Measurements from ENCODE around the gene RABGAP1. TPM values are rescaled to one million over a fixed set of nuclear protein-coding genes. Genes with fewer than 3 reads are reported as not detected.

The RABGAP1 gene
- total and polyA plus RNA-seq, 9 donors = 27.1 to 64.8 (median 59.0) TPM

DNA sequence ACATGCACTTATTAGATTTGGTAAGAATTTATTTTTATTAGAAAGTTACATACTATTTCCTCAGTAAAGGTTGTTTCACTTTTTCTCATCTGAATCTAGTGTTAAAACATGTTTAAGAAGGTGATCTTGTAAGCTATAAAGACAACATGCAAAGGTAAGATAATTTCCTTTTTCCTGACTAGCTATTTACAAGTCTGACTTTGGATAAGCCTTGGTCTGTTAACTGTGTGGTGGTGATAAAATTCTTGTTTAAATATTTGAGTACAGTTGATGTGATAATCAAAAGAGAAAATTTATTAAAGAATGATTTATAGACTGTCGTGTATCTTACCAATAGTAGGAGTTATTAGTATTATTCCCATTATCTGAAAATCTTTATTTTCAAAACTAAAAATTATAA, 55.8 kb downstream of the RABGAP1 start:
- Histone ChIP-seq H3K4me1 (ENCODE audit: insufficient read depth) (no peaks in the 10 kb centered on the region), H3K27me3 (no peaks in the 10 kb centered on the region), H3K9me3 (no peaks in the 10 kb centered on the region), H3K27ac (no peak overlapping the region), H3K36me3 (no peaks in the 10 kb centered on the region), H3K4me3 (no peak overlapping the region)
- TF ChIP-seq, protein P1, sequence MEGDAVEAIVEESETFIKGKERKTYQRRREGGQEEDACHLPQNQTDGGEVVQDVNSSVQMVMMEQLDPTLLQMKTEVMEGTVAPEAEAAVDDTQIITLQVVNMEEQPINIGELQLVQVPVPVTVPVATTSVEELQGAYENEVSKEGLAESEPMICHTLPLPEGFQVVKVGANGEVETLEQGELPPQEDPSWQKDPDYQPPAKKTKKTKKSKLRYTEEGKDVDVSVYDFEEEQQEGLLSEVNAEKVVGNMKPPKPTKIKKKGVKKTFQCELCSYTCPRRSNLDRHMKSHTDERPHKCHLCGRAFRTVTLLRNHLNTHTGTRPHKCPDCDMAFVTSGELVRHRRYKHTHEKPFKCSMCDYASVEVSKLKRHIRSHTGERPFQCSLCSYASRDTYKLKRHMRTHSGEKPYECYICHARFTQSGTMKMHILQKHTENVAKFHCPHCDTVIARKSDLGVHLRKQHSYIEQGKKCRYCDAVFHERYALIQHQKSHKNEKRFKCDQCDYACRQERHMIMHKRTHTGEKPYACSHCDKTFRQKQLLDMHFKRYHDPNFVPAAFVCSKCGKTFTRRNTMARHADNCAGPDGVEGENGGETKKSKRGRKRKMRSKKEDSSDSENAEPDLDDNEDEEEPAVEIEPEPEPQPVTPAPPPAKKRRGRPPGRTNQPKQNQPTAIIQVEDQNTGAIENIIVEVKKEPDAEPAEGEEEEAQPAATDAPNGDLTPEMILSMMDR (IDR thresholded peaks at IDR 0.05) = no peak
- TF ChIP-seq POLR2A (IDR thresholded peaks at IDR 0.05) (no peak), EP300 (IDR thresholded peaks at IDR 0.05) (no peak)
- WGBS, 3 donors = 84 to 88% (median 87%) methylated on average over 1 of the region's 1 CpG
- no peak for DNase-seq
- intact Hi-C loops (cut with DNase I) = loop anchor here in 1 of 4 donors (10.0 kb wide), 1 partner anchor 92 kb away; the partner anchor contains the start of gene RC3H2

GRCh38 chr9:122998448-122998847, 57.6 kb downstream of the RABGAP1 start:
- Histone ChIP-seq H3K4me3 (no peak overlapping the region), H3K36me3 (no peaks in the 10 kb centered on the region), H3K9me3 (no peaks in the 10 kb centered on the region), H3K27ac (no peak overlapping the region), H3K4me1 (ENCODE audit: insufficient read depth) (no peaks in the 10 kb centered on the region), H3K27me3 (no peaks in the 10 kb centered on the region)
- WGBS, 3 donors = 86 to 90% (median 88%) methylated on average over 5 of the region's 5 CpGs
- intact Hi-C loops (cut with DNase I) = loop anchor here in 1 of 4 donors (10.0 kb wide), 1 partner anchor 94 kb away; the partner anchor contains the start of gene RC3H2
- TF ChIP-seq, protein P1 (IDR thresholded peaks at IDR 0.05) = no peak
- TF ChIP-seq POLR2A (IDR thresholded peaks at IDR 0.05) (no peak), EP300 (IDR thresholded peaks at IDR 0.05) (no peak)
- DNase-seq = no peak

DNA sequence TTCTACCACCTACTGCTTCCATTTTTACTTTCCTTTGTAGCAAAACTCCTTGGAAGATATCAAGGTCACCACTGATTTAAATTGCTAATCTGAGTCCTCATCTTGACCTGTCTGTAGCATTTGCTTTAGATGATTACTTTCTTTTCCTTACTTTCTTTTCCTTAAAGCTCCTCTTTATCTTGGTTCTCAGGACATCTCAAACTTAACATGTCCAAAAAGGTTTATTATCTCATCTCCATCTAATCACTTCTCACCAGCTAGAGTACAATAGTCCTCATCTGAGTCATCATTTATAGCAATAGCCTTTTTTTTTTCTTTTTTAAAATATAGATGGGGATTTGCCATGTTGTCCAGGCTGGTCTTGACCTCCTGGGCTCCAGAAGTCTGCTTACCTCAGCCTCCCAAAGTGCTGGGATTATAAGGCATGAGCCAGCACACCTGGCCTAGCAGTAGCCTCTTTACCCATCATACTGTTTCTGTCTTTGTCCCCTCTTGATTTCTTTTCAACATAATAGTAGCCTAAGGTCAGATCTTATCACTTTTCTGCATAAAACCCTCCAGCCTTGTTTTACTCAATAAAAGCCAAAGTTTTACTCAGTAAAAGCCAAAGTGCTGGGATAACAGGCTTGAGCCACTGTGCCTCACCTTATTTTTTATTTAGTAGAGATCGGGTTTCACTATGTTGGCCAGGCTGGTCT, 59.7 kb downstream of the RABGAP1 start:
- Histone ChIP-seq H3K4me1 (ENCODE audit: insufficient read depth) (peaks cover 4% of the 10 kb centered on the region), H3K9me3 (no peaks in the 10 kb centered on the region), H3K36me3 (no peaks in the 10 kb centered on the region), H3K27ac (no peak overlapping the region), H3K4me3 (no peak overlapping the region), H3K27me3 (no peaks in the 10 kb centered on the region)
- intact Hi-C loops (cut with DNase I) = no loop called here
- WGBS, 3 donors = 93 to 97% (median 96%) methylated on average over 1 of the region's 1 CpG
- TF ChIP-seq EP300 (IDR thresholded peaks at IDR 0.05) (no peak), POLR2A (IDR thresholded peaks at IDR 0.05) (no peak)
- TF ChIP-seq, protein P1 (IDR thresholded peaks at IDR 0.05) = no peak
- no peak for DNase-seq

DNA sequence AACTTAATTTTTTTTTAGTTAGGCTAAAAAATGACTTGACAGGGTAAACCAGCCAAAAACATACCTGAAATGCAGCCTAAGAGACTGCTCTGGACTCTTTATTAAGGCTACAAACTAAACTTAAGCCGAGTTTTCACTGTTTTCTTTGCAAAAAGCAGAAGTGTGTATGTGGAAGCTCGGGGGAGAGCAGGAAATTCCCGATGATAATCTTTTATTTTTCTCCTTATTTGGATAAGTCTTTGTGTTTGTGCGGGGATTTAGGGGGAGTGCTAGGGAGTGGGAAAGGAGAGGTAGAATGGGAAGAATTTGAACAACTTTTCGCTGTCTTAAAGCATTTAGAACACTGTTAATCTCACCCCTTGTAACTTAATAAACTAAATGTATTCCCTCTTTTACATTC, 61.9 kb downstream of the RABGAP1 start:
- peak overlapping the region in 1 of 2 donors; percentile 29 for H3K27ac ChIP-seq
- H3K9me3 ChIP-seq = no peaks in the 10 kb centered on the region
- no peaks in the 10 kb centered on the region for H3K27me3 ChIP-seq
- DNase-seq = no peak
- peak overlapping the region; percentile 3 for H3K4me3 ChIP-seq
- WGBS, 3 donors = 0 to 5% (median 3%) methylated on average over 5 of the region's 5 CpGs
- intact Hi-C loops (cut with DNase I) = no loop called here
- H3K4me1 ChIP-seq (ENCODE audit: insufficient read depth) = peaks cover 4% of the 10 kb centered on the region
- H3K36me3 ChIP-seq = no peaks in the 10 kb centered on the region
- TF ChIP-seq EP300 (IDR thresholded peaks at IDR 0.05) = no peak
- TF ChIP-seq, protein P1 (IDR thresholded peaks at IDR 0.05) = no peak
- no peak for TF ChIP-seq POLR2A (IDR thresholded peaks at IDR 0.05)
